ENCODE data around the gene MCM8.

DNA sequence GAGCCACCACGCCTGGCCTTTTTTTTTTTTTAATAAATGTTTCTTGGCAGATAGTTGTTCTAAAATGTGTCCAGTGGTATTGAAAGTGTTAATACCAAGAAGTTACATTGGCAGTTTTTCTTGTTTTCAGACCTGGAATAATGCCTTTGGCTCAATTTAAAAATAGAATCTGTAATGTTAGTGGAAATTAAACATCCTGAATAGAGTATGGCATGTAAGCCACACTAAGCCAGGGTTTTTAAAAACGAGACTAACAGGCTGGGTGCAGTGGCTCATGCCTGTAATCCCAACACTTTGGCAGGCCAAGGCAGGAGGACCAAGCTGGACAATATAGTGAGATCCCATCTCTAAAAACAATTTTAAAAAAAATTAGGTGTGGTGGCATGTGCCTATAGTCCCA is 25.3 kb downstream of the MCM8 start:
- TF ChIP-seq POLR2A (IDR thresholded peaks at IDR 0.05) (no peak), POLR2AphosphoS5 (IDR thresholded peaks at IDR 0.05) (no peak)
- TF ChIP-seq, protein P1, sequence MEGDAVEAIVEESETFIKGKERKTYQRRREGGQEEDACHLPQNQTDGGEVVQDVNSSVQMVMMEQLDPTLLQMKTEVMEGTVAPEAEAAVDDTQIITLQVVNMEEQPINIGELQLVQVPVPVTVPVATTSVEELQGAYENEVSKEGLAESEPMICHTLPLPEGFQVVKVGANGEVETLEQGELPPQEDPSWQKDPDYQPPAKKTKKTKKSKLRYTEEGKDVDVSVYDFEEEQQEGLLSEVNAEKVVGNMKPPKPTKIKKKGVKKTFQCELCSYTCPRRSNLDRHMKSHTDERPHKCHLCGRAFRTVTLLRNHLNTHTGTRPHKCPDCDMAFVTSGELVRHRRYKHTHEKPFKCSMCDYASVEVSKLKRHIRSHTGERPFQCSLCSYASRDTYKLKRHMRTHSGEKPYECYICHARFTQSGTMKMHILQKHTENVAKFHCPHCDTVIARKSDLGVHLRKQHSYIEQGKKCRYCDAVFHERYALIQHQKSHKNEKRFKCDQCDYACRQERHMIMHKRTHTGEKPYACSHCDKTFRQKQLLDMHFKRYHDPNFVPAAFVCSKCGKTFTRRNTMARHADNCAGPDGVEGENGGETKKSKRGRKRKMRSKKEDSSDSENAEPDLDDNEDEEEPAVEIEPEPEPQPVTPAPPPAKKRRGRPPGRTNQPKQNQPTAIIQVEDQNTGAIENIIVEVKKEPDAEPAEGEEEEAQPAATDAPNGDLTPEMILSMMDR (IDR thresholded peaks at IDR 0.05), result no peak

Measured in breast epithelium (tissue), 3 donors.